Endothelial cell (in vitro differentiated cells): ENCODE results near the gene GZMH. TPM values are rescaled to one million over a fixed set of nuclear protein-coding genes. Genes with fewer than 3 reads are reported as not detected.

Experiments used
- DNase-seq: peaks from one replicate; pipeline ENCODE4 v3.0.0; 2021; ENCODE audit warnings: low spot score
- H3K27ac Mint-ChIP-seq: one replicate; pipeline ENCODE4 v1.8.0; 2021; ENCODE audit warnings: mixed read lengths, inconsistent platforms; ENCODE audit not compliant: unreplicated experiment
- H3K27me3 Mint-ChIP-seq: one replicate; pipeline ENCODE4 v1.8.0; 2021; ENCODE audit warnings: mild to moderate bottlenecking, moderate library complexity, mixed read lengths, inconsistent platforms; ENCODE audit not compliant: unreplicated experiment
- H3K36me3 Mint-ChIP-seq: one replicate; pipeline ENCODE4 v1.8.0; 2021; ENCODE audit warnings: mild to moderate bottlenecking, low read depth, mixed read lengths, inconsistent platforms; ENCODE audit not compliant: unreplicated experiment
- H3K4me1 Mint-ChIP-seq: one replicate; pipeline ENCODE4 v1.8.0; 2021; ENCODE audit warnings: mild to moderate bottlenecking, mixed read lengths, inconsistent platforms; ENCODE audit not compliant: unreplicated experiment
- H3K4me3 Mint-ChIP-seq: one replicate; pipeline ENCODE4 v1.8.0; 2021; ENCODE audit warnings: mild to moderate bottlenecking, mixed read lengths, inconsistent platforms; ENCODE audit not compliant: unreplicated experiment
- H3K9me3 Mint-ChIP-seq: one replicate; pipeline ENCODE4 v1.8.0; 2021; ENCODE audit warnings: mixed read lengths, inconsistent platforms; ENCODE audit not compliant: unreplicated experiment
- total RNA-seq: library from RNA; stranded (reverse); fragmentation: NEBNext Ultra II Directional; extraction: Animal tissue kit (Norgen Biotek cat#: 25700); gene quantifications from one replicate; pipeline ENCODE4 v1.2.1, GENCODE V29; 2021; ENCODE audit not compliant: unreplicated experiment
- TF ChIP-seq, protein P1 (sequence below): fragments of 200-600 bp; sonication (generic); IDR thresholded peaks from one replicate; pipeline ENCODE4 v1.5.0; 2021; ENCODE audit warnings: antibody characterized with exemption; ENCODE audit not compliant: unreplicated experiment

Gene GZMH
- total RNA-seq, 1 donor from 2014 or later, result not detected

DNA sequence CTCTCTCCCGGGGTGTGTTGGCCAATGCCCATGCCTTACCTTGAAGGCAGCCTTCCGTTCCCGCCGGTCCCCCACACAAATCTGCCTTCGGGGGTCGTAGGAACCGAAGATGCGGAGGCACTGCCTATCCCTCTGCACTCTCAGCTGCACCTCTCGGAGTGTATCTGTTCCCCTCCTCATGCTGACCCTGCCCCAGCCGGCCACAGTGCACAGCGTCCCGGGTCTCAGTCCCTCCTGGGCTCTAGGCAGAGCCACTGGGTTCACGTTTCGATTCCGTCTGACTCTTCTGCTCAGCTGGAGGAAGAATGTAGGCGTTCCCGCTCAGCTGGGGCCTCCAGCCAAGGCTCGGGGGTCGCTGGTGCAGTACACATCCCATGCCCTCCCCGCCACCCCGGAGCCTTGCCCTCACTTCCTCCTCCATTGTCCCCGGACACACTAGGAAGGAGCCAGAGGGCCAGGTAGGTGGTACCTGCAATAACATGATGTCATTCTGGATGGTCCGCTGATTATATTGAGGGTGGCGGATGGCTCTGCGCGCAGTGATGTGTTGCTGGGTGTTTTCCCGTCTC is 35.2 kb downstream of the GZMH start:
- no peak for DNase-seq
- no peak overlapping the region for H3K4me3 Mint-ChIP-seq
- no peaks in the 10 kb centered on the region for H3K9me3 Mint-ChIP-seq
- no peaks in the 10 kb centered on the region for H3K4me1 Mint-ChIP-seq
- no peak overlapping the region for H3K27ac Mint-ChIP-seq
- no peaks in the 10 kb centered on the region for H3K36me3 Mint-ChIP-seq
- peaks cover 4% of the 10 kb centered on the region for H3K27me3 Mint-ChIP-seq
- TF ChIP-seq, protein P1, sequence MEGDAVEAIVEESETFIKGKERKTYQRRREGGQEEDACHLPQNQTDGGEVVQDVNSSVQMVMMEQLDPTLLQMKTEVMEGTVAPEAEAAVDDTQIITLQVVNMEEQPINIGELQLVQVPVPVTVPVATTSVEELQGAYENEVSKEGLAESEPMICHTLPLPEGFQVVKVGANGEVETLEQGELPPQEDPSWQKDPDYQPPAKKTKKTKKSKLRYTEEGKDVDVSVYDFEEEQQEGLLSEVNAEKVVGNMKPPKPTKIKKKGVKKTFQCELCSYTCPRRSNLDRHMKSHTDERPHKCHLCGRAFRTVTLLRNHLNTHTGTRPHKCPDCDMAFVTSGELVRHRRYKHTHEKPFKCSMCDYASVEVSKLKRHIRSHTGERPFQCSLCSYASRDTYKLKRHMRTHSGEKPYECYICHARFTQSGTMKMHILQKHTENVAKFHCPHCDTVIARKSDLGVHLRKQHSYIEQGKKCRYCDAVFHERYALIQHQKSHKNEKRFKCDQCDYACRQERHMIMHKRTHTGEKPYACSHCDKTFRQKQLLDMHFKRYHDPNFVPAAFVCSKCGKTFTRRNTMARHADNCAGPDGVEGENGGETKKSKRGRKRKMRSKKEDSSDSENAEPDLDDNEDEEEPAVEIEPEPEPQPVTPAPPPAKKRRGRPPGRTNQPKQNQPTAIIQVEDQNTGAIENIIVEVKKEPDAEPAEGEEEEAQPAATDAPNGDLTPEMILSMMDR, result no peak

DNA sequence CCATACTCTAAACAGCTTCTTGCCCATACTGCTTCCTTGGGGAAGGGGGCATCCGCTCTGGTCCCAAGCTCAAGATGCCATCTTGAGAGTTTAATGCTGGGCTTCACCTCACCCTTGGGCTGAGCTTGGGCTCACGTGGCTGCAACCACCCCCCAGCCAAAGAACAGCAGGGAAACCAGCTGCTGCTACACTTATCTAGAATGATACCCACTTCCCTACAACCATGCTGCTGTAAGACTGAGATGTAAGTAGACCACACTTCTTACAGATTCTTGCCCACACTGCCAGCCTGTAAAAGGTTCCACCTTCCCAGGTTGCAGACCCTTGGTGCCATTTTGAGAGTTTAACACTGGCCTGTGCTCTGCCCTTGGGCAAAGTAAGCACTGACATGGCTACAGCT is 43.2 kb downstream of the GZMH start:
- H3K9me3 Mint-ChIP-seq, result peaks cover 9% of the 10 kb centered on the region
- H3K27me3 Mint-ChIP-seq, result peaks cover 2% of the 10 kb centered on the region
- no peaks in the 10 kb centered on the region for H3K36me3 Mint-ChIP-seq
- H3K4me3 Mint-ChIP-seq, result no peak overlapping the region
- no peak for DNase-seq
- H3K27ac Mint-ChIP-seq, result no peak overlapping the region
- TF ChIP-seq, protein P1, result no peak
- H3K4me1 Mint-ChIP-seq, result no peaks in the 10 kb centered on the region

DNA sequence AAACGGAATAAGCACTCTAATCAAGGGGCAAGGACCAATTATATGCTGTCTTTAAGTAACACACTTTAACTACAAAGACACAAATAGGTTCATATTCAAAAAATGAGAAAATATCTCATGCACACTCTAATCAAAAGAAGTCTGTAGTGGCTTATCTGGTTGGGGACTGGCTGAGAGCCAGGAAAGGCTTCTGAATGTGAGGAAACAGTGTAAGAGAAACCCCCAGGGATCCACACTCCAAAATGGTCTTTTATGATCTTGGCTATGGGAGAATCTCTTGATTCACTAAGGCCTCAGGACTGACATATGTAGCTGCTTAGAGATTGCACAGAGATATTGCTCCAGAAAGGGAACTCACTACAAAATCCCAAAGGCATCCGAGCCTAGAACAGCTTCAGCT is 43.7 kb downstream of the GZMH start:
- H3K27me3 Mint-ChIP-seq, result peaks cover 2% of the 10 kb centered on the region
- peaks cover 9% of the 10 kb centered on the region for H3K9me3 Mint-ChIP-seq
- H3K36me3 Mint-ChIP-seq, result no peaks in the 10 kb centered on the region
- no peaks in the 10 kb centered on the region for H3K4me1 Mint-ChIP-seq
- no peak for DNase-seq
- no peak overlapping the region for H3K27ac Mint-ChIP-seq
- H3K4me3 Mint-ChIP-seq, result no peak overlapping the region
- TF ChIP-seq, protein P1, result no peak

DNA sequence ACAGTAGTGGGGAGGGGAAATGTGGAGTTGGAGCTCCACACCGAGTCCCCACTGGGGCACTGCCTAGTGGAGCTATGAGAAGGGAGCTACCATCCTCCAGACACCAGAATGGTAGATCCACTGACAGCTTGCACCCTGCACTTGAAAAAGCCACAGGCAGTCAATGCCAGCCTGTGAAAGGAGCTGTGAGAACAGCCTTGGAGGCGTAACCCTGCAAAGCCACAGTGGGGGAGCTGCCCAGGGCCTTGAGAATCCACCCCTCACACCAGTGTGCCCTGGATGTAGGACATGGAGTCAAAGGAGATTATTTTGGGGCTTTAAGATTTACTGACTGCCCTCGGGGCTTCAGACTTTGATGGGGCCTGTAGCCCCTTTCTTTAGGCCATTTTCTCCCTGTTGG is 46.0 kb downstream of the GZMH start:
- Mint-ChIP-seq H3K27me3 (peaks cover 2% of the 10 kb centered on the region), H3K4me1 (no peaks in the 10 kb centered on the region), H3K27ac (no peak overlapping the region), H3K36me3 (no peaks in the 10 kb centered on the region), H3K9me3 (peaks cover 9% of the 10 kb centered on the region), H3K4me3 (no peak overlapping the region)
- TF ChIP-seq, protein P1, result no peak
- no peak for DNase-seq

DNA sequence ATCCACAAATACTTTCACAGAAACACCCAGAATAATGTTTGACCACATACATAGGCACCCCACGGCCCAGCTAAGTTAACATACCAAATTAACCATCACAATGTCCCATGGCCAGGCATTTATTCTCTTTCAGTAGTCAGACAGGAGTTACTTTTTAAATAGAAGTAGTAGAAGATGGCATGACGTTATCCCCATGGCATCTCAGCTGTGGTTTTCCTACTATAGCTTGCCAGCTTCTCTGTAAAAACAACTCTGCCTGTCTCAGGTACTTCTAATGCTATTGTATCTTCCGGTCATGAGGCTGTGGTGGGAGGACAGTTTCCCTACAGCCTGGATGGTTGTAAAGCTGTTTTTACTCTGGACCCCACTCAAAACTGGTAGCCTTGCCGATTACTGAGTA is 52.7 kb downstream of the GZMH start:
- Mint-ChIP-seq H3K4me1 (no peaks in the 10 kb centered on the region), H3K27me3 (no peaks in the 10 kb centered on the region), H3K9me3 (no peaks in the 10 kb centered on the region), H3K27ac (no peak overlapping the region), H3K4me3 (no peak overlapping the region), H3K36me3 (no peaks in the 10 kb centered on the region)
- DNase-seq, result no peak
- TF ChIP-seq, protein P1, result no peak

Other genes starting within 250 kb of the GZMH start
- 42.4 TPM for gene NFATC4, start 241.5 kb downstream of the GZMH start, total RNA-seq
- gene NYNRIN, start 210.7 kb downstream of the GZMH start, total RNA-seq, result 49.0 TPM
- gene CBLN3, start 180.0 kb downstream of the GZMH start, total RNA-seq, result 1.5 TPM
- 43.8 TPM for gene KHNYN, start 179.7 kb downstream of the GZMH start, total RNA-seq
- gene SDR39U1, start 166.9 kb downstream of the GZMH start, total RNA-seq, result 34.9 TPM
- gene CMA1, start 101.4 kb downstream of the GZMH start, total RNA-seq, result not detected
- gene CTSG, start 33.4 kb downstream of the GZMH start, total RNA-seq, result not detected
- gene GZMB, start 24.5 kb upstream of the GZMH start, total RNA-seq, result not detected